ENCODE data around the gene MS4A6E.

Gene MS4A6E

GRCh38 chr11:60370811-60371298 lies 43.8 kb downstream of the MS4A6E start:
- H3K9ac ChIP-seq: no peak overlapping the region

GRCh38 chr11:60371386-60371785 lies 44.3 kb downstream of the MS4A6E start:
- no peak overlapping the region for H3K9ac ChIP-seq
- no peaks in the 10 kb centered on the region for H3K27me3 ChIP-seq
- peaks cover 9% of the 10 kb centered on the region for H3K36me3 ChIP-seq
- no peaks in the 10 kb centered on the region for H4K20me1 ChIP-seq
- no peak for TF ChIP-seq Cebpa-rat (IDR thresholded peaks at IDR 0.05)
- peaks cover 9% of the 10 kb centered on the region for H3K4me1 ChIP-seq
- H3K9me3 ChIP-seq: peaks cover 51% of the 10 kb centered on the region
- H3K4me3 ChIP-seq: no peak overlapping the region
- no peak overlapping the region for H3K27ac ChIP-seq
- no peak overlapping the region for H3K4me2 ChIP-seq

More at GRCh38 chr11:60370811-60371298, 43.8 kb downstream of the MS4A6E start:
- H3K36me3 ChIP-seq: peaks cover 9% of the 10 kb centered on the region; the same call in 1 of the 2 replicates
- peaks cover 4% of the 10 kb centered on the region for H3K4me1 ChIP-seq
- H3K4me3 ChIP-seq: no peak overlapping the region
- no peak for TF ChIP-seq Cebpa-rat (IDR thresholded peaks at IDR 0.05)
- H3K27me3 ChIP-seq: no peaks in the 10 kb centered on the region
- no peaks in the 10 kb centered on the region for H4K20me1 ChIP-seq
- no peak overlapping the region for H3K27ac ChIP-seq
- H3K9me3 ChIP-seq: peaks cover 46% of the 10 kb centered on the region
- H3K4me2 ChIP-seq: no peak overlapping the region

- peaks cover 14% of the 10 kb centered on the region for H3K4me1 ChIP-seq
- H3K9me3 ChIP-seq: peaks cover 50% of the 10 kb centered on the region
- H3K4me2 ChIP-seq: no peak overlapping the region
- no peak overlapping the region for H3K27ac ChIP-seq
- H3K36me3 ChIP-seq: peaks cover 9% of the 10 kb centered on the region
- no peaks in the 10 kb centered on the region for H4K20me1 ChIP-seq
- TF ChIP-seq Cebpa-rat (IDR thresholded peaks at IDR 0.05): no peak
- no peak overlapping the region for H3K9ac ChIP-seq
- H3K4me3 ChIP-seq: no peak overlapping the region
- H3K27me3 ChIP-seq: no peaks in the 10 kb centered on the region
These were observed 44.8 kb downstream of the MS4A6E start for GRCh38 chr11:60371854-60372253.

DNA sequence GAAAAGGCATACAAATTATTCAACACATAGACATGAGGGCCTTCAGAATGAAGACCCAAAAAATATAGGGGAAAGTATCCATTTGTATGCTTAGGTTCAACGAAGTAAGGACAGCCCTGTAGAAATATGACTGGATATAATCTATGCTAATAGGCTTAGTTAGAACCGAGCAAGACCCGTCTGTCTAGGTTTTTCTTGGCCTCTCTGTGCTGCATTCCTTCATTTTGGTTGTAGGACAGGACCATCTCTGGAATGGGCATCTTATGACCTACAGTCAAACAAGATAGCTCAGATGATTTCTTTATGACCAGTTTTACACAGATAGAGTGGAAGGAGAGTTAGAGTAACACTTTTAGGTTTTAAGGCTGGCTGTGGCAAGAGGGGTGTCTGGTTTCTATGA lies 45.7 kb downstream of the MS4A6E start:
- no peaks in the 10 kb centered on the region for H3K27me3 ChIP-seq
- H4K20me1 ChIP-seq: no peaks in the 10 kb centered on the region
- peaks cover 43% of the 10 kb centered on the region for H3K9me3 ChIP-seq
- H3K4me2 ChIP-seq: no peak overlapping the region
- H3K9ac ChIP-seq: no peak overlapping the region
- no peak overlapping the region for H3K27ac ChIP-seq
- TF ChIP-seq Cebpa-rat (IDR thresholded peaks at IDR 0.05): no peak
- H3K4me3 ChIP-seq: no peak overlapping the region
- H3K4me1 ChIP-seq: peaks cover 23% of the 10 kb centered on the region
- H3K36me3 ChIP-seq: peaks cover 9% of the 10 kb centered on the region

DNA sequence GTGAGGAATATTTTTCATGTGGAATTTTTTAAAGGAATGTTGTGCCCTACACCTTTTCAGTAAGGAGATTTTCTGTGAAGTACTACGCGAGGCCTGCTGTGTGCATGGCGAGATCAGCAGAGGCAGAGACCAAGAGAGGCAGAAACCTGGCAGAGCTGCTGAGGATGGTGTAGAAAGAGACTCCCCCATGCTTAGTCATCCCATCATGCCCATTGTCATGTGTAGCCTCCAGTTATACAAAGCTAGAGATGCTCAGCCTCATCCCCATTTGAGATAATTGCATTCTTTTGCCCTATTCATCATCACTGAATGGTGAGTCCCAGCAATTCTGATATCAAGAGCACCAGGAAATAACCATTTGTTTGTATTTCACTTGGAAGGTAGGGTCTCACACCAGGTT lies 48.3 kb downstream of the MS4A6E start:
- peaks cover 46% of the 10 kb centered on the region for H3K4me1 ChIP-seq
- H4K20me1 ChIP-seq: no peaks in the 10 kb centered on the region
- no peaks in the 10 kb centered on the region for H3K27me3 ChIP-seq
- no peak overlapping the region for H3K4me2 ChIP-seq
- H3K9me3 ChIP-seq: peaks cover 39% of the 10 kb centered on the region
- no peak for TF ChIP-seq Cebpa-rat (IDR thresholded peaks at IDR 0.05)
- H3K9ac ChIP-seq: no peak overlapping the region
- peak overlapping the region; percentile 91; the same call in 1 of the 2 replicates for H3K27ac ChIP-seq
- H3K4me3 ChIP-seq: no peak overlapping the region
- H3K36me3 ChIP-seq: peaks cover 9% of the 10 kb centered on the region

GRCh38 chr11:60376601-60377000 lies 49.5 kb downstream of the MS4A6E start:
- Histone ChIP-seq H3K4me1 (peaks cover 46% of the 10 kb centered on the region), H3K9me3 (peaks cover 46% of the 10 kb centered on the region), H3K36me3 (peaks cover 9% of the 10 kb centered on the region), H3K4me3 (no peak overlapping the region), H4K20me1 (no peaks in the 10 kb centered on the region), H3K27me3 (no peaks in the 10 kb centered on the region), H3K27ac (peak overlapping the region; percentile 91), H3K9ac (no peak overlapping the region), H3K4me2 (peak overlapping the region; percentile 87)
- no peak for TF ChIP-seq Cebpa-rat (IDR thresholded peaks at IDR 0.05)

DNA sequence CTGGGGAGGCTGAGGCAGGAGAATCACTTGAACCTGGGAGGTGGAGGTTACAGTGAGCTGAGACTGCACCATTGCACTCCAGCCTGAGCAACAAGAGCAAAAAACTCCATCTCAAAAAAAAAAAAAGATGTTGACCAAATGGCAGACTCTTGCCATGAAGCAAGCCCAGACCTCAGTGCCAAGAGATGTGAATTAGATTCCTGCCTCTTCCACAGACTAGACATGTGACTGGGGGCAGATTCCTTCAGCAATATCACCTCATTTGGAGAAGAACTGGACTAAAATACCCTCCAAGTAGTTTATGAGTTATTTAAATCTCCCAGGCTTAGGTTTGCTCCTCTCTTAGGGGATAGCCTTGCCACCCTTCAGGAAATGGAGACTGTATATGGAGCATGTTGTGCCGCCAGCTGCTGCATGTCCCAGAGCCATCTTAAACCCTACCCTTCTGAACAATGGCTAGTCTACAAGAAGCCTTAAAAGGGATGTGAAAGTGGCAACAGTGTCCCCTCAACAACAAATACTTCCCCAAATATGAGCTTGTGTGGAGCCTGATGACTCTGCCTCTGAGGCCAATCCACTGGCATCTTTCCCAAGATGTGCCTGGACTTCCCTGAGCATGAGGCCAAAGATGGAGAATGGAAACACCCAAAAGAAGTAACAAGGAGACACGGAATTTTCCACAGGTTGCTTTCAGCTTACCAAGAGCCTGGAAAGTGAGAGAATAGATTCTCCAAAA lies 50.5 kb downstream of the MS4A6E start:
- Histone ChIP-seq H4K20me1 (no peaks in the 10 kb centered on the region), H3K27me3 (no peaks in the 10 kb centered on the region), H3K27ac (peak overlapping the region; percentile 91), H3K36me3 (peaks cover 9% of the 10 kb centered on the region), H3K4me3 (peak overlapping the region; percentile 37), H3K9ac (peak overlapping the region; percentile 59), H3K4me2 (peak overlapping the region; percentile 87), H3K9me3 (peaks cover 51% of the 10 kb centered on the region), H3K4me1 (peaks cover 46% of the 10 kb centered on the region)
- TF ChIP-seq Cebpa-rat (IDR thresholded peaks at IDR 0.05): no peak

DNA sequence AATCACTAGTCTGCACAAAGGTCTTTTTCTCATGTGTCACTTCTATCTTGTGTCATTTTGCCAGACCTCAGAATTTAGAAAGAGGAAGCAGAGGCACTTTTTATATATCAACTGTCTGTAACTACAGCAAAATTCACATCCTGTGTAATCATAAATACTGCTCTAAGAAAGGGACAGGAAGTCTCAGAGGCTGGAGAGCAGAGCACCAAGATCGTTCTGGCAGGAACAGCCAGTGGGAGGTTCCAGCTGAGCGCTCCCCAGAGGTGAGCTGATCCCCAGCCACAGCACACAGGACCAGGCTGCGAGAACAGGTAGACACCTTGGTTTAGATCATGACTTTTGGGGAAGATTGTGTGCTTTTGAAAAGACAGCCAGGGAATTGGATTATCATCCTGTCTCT lies 51.3 kb downstream of the MS4A6E start, which contains the start of gene MS4A7:
Gene MS4A7 (plus strand): TSS at position 179 of the 400 bp plus-strand sequence. CDS start 4,610 bp downstream, outside the sequence.
- H3K27ac ChIP-seq: peak within 1 kb of the TSS; percentile 91
- peak within 1 kb of the TSS; percentile 59 for H3K9ac ChIP-seq
- no peaks in the 10 kb centered on the region for H3K27me3 ChIP-seq
- TF ChIP-seq Cebpa-rat (IDR thresholded peaks at IDR 0.05): no peak
- peaks cover 46% of the 10 kb centered on the region for H3K4me1 ChIP-seq
- H3K9me3 ChIP-seq: peaks cover 43% of the 10 kb centered on the region
- peak within 1 kb of the TSS; percentile 37 for H3K4me3 ChIP-seq
- H4K20me1 ChIP-seq: no peaks in the 10 kb centered on the region
- peaks cover 8% of the 10 kb centered on the region for H3K36me3 ChIP-seq
- H3K4me2 ChIP-seq: peak within 1 kb of the TSS; percentile 87

DNA sequence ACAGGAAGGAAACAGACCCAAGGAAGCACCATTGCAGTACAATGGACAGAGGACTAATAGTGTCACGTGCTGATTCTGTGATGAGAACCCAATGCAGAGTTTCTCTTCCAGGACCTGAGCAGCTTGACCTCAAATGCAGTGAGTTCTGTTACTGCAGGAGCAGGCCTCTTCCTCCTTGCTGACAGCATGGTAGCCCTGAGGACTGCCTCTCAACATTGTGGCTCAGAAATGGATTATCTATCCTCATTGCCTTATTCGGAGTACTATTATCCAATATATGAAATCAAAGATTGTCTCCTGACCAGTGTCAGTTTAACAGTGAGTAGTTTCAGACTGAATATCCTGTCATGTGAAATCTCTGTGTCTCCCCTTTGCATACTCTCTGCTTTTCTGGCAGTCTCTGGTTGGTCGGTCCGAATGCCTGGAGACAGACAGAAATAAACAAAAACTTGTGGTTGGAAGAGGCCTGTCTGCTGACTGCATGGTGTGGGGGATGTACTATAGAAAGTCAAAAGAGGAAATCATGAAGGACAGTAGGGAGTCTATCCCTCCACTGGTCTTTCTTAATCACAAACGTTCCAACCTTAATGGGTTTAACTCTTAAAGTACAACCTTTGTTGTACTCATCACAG lies 62.3 kb downstream of the MS4A6E start:
- Histone ChIP-seq H3K4me3 (no peak overlapping the region), H3K27ac (no peak overlapping the region), H3K36me3 (peaks cover 4% of the 10 kb centered on the region; the same call in 1 of the 2 replicates), H3K4me2 (peak overlapping the region; percentile 15), H3K4me1 (peaks cover 11% of the 10 kb centered on the region; the same call in 1 of the 2 replicates), H3K9ac (no peak overlapping the region), H3K9me3 (peaks cover 28% of the 10 kb centered on the region), H4K20me1 (no peaks in the 10 kb centered on the region), H3K27me3 (no peaks in the 10 kb centered on the region)
- no peak for TF ChIP-seq Cebpa-rat (IDR thresholded peaks at IDR 0.05)

GRCh38 chr11:60390419-60390818 lies 63.4 kb downstream of the MS4A6E start:
- TF ChIP-seq Cebpa-rat (IDR thresholded peaks at IDR 0.05): no peak
- no peaks in the 10 kb centered on the region for H4K20me1 ChIP-seq
- peaks cover 11% of the 10 kb centered on the region; the same call in 1 of the 2 replicates for H3K4me1 ChIP-seq
- H3K4me3 ChIP-seq: no peak overlapping the region
- H3K27ac ChIP-seq: no peak overlapping the region
- peaks cover 4% of the 10 kb centered on the region; the same call in 1 of the 2 replicates for H3K36me3 ChIP-seq
- peaks cover 23% of the 10 kb centered on the region for H3K9me3 ChIP-seq
- no peaks in the 10 kb centered on the region for H3K27me3 ChIP-seq
- no peak overlapping the region for H3K9ac ChIP-seq
- H3K4me2 ChIP-seq: no peak overlapping the region

Data from BLaER1 (cell line).